Erythroblast (primary cell): Measurements from ENCODE around the gene MUC5AC.

Experiments
- DNase-seq, 2 experiments: peaks; one replicate each; lab custom pipeline; 2025; lab: John Stamatoyannopoulos, UW
- GATA1 ChIP-seq: IDR thresholded peaks from 2 replicates; pipeline ENCODE4 v1.6.1; 2011; ENCODE audit warnings: low read depth, mild to moderate bottlenecking, control low read depth, low read length, moderate library complexity
- POLR2A ChIP-seq: IDR thresholded peaks from 2 replicates; pipeline ENCODE4 v1.6.1; 2011; ENCODE audit warnings: mild to moderate bottlenecking, low read length

The MUC5AC gene

DNA sequence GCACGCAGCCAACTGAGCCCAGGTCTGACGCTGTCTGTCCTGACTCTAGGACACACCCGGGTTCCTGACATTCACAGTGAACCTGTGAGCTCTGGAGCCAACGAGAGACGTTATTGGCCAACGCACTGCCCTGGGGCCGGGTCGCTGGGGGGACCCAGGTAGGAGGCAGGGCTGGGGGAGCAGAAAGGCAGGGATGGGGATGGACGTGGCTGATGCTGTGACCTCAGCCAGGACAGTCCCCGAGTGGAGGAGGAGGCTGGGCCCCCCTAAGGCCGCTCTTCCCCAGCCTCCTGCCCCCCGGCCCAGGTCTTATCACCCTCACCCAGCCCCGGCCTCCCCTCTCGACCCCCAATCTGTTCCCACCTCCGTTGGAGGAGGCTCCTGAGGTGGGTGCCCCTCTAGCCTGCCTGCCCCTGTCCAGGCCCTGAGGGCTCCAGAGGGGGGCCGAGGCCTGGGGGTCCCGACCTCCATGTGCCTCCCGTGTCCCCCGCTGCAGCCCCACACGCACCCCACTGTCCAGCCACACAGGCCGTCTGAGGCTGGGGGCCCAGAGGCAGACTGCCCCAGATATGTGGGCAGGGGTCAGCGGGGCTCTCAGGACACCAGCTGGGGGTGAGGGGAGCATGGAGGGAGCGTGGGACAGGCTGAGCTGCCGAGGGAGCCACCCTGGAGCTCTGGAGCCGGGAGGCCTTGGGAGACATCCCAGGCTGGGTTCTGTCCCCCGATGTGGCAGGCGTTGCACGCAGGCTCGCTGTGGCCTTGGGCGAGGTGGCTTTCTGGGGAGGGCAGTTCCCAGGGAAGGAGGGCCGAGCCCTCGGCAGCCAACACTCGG, 29.2 kb upstream of the MUC5AC start:
- no peak for DNase-seq
- TF ChIP-seq POLR2A = no peak
- no peak for TF ChIP-seq GATA1

DNA sequence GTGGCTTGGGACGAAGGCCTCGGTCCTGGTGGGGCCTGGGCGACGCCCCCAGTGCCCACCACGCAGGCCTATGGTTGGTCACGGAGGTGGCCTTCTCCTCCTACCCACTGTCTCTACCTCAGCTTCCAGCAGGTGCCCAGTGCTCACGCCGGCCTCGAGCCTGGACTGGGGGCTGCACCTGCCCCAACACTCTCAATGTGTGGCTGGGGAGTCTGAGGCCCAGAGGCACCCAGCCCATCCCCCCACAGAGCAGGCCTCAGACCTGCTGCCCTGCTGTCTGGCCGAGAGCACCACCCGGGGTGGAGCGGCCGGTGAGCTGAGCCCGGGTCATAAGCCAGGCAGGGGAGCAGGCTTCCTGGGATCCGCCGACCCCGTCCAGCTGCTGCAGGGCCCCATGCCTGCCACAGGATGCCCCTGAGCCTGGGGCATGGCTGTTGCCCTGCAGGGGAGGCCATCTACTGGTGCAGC, 28.6 kb upstream of the MUC5AC start:
- TF ChIP-seq GATA1 (no peak), POLR2A (no peak)
- no peak for DNase-seq

DNA sequence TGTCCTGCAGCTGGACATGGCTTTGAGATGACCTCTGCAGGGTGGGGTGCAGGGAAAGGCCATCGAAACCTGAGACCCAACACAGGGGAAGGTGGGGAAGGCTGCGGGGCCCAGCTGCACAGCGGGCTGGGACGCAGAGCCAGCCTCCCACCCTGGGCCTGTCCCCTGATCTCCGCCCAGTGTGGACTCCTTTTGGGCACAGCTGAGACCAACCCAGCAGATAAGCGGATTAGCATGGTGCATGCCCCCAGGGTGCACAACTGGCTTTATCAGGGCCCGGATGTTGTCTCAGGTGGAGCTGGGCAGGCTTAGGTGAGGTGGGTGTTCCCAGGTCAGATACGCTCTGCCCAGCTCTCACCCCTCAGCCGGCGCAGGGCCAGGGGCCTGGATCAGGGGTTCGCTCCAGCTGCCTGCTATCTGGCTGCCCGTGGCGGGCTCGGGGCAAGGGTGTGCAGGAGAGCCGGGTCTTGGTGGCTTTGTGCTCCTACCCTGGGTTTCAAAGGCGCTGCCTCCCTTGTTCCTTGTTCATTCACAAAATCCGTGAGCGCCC, 28.1 kb upstream of the MUC5AC start:
- no peak for TF ChIP-seq POLR2A
- TF ChIP-seq GATA1 = no peak
- DNase-seq = no peak

DNA sequence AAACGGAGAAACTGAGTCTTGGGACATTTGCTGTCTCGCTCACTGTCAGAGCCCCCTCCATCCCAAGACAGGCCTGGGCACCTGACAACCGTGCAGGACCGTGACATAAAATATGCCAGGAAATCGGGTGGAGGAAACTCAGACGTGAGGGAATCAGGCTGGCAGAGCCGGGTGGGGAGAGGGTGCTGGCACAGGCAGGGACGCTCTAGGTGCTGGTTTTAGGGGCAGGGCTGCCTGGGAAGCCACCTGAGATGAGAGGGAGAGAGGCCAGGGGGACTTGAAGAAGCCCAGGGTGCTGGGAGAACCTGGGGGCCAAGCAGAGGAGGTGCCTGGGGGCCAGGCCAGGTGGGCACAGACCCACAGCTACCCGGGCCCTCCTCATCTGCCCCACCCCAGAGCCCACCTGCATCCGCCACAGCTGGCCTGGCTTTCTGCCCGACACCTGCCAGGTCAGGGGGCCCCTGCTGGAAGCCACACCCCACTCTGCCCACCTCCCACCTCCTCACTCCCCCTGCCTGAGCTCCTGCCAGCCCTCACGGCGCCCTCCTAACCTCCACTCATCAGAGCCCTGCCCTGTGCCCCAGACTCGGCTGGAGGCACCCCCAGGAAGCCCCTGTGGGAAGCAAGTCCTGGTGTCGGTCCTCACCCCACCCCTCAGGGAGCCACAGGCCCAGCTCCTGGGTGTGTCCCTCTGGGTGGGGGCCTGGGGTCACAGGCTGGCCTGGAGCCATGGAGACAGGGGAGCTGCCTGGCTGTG, 27.3 kb upstream of the MUC5AC start:
- DNase-seq = no peak
- TF ChIP-seq GATA1 (no peak), POLR2A (no peak)

DNA sequence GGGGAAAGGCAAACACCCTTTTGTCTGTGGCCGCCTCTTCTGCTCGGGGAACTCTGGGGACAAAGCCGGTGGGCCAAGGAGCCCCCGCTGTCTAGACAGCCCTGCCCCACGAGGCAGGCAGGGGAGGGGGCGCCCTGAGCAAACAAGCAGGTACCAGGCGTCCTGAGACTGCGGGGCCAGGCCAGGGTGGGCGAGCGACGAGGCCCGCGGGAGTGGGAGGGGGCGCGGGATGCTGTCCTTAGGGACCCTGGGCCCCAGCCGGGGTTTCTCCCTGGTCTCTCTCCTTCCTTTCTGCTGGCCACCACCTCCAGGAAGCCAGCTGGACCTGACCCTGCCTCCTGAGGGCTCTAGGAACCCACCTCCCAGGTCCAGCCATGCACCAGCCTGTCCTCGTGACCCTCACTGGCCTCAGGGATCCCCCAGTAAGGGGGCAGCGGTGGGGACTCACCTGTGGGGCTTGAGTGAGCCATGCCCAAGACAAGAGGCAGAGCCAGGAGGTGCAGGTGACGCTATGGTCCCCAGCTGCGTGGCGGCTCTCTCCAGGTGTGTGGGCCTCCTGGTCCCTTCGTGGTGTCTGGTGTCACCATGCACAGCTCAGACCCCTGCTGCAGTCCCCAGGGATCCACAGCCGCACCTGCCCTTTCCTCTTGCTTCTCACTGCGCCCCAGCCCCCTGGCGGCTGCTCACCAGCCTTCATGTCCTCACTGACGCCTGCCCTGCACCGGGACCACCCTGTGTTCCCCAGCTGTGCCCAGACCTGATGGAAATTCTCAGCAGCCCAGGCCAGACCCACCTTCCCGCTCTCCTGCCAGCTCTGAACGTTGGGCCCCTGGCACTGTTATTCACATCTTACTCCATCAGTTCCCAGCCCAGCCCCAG, 26.5 kb upstream of the MUC5AC start:
- TF ChIP-seq POLR2A (no peak), GATA1 (no peak)
- no peak for DNase-seq

DNA sequence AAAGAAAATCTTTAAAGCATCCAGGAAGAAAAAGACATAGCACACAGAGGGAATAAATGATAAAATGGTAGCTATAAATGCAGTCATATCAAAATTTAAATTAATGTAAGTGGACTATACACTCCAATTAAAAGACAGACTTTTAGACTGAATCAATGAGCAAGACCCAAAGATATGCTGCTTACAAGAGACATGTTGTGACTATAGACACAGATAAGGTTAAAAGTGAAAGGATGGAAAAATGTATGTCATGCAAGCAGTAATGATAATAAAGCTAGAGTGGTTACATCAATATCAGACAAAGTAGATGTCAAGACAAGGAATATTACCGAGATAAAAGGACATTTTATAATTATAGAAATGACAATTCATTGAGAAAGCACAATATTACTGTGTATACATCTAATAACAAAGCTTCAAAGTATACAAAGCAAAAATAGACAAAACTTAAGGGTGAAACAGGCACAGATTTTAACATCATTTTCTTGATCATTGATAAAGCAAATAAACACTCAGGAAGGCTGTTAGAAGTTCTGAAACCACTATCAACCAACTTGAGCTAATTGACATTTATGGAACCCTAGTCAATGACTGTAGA, 22.8 kb upstream of the MUC5AC start:
- DNase-seq = no peak
- TF ChIP-seq GATA1 (no peak), POLR2A (no peak)

DNA sequence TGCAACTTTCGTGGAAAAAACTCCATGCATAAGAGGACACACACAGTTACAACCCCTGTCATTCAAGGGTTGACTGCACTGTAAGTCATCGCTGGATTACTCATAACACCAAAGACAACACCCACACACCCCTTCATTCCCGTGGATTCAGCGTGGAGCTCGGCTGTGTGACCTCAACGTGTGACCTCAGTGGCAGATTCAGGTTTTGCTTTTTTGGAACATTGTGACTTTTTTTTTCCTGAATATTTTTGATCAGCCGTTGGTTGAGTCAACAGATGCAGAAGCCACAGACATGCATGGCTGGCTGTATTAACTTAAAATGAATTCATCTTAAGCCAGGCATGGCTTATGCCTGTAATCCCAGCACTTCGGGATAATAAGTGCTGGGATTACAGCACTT, 19.7 kb upstream of the MUC5AC start:
- DNase-seq = no peak
- TF ChIP-seq POLR2A (no peak), GATA1 (no peak)

DNA sequence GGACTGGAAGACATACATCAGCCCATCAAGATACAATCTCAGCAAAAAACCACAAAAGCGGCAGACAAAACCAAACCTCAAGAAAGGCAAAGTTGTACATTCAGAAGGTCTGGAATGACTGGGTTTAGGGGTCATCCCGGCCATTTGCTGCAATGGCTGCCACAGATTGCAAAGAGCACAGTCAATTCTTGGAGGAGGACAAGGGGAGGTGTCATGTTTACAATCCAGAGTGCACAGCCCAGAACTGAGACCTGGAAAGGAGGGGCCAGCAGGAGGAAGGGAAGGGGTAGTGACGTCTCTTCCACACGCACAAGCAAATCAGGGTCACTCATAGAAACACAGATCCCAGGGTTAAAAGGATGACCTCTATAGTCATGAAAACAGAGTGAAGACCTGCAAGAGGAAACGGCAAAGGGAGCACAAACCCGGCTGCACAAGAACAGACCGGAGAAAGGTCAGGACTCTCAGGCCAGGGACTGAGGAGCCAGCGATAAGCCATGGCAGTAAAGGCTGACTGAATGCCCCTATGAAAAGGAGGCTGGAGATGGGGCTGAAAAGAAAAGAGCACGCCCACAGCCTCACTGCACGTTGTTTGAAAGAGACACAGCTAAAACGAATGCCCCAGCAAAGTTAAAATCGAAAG, 18.2 kb upstream of the MUC5AC start:
- DNase-seq = no peak

DNA sequence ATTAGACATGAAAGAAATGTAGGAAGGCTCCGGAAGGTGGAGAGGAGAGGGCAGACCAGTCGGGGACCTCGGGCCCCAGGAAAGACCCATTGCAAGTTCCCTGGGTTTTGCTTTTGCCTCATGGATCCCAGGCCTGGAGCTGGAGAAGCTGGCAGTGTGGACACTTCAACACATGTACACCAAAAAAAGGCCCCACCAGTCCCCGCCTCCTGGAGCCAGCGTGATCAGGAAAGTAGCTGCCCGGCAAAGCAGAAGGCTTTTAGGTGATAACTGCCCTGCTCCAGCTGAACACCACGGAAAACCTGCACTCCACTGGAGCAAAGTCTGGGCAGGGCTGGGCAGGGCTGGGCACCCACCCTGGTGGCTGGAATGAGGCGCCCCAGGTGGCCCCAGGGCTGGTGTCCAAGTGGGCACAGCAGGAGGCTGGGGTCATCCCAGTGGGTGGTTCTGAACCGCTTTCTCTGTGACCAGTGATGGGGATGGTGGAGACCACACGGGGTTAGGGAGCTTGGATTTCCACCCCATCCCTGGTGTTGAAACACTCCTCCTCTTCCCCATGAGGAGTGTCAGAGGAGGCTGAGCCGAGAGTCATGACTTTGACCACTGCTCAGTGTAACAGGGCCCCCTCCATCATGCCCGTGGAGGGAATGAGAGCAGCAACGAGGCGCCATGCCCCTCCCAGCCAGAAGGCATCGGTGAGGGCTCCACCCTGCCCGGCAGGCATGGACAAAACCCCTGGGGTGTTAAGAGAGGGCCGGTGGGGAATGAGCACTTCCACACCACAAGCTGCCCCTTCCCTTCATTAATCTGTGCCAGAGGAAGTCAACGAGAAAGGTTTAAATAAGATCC, 16.9 kb upstream of the MUC5AC start:
- no peak for TF ChIP-seq POLR2A
- no peak for TF ChIP-seq GATA1
- no peak for DNase-seq

More for the DNA sequence above, 18.2 kb upstream of the MUC5AC start:
- TF ChIP-seq GATA1 = no peak

DNA sequence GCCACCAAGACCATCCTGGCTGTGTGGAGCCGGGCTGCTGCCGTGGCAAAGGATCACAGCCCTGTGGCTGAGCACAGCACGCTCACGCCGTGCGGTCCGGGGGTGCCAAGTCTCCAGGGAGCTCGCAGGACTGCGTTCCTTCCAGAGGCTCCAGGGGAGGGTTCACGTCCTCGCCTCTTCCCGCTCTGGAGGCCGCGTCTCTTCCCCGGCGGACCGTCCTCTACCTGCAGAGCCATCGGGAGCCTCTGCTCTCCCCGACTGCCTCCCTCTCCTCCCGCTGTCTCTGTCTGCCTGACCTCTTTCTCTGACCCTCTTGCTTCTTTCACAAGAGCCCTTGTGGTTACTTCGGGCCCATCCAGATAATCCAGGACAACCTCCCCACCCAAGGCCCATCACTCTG, 11.4 kb upstream of the MUC5AC start:
- no peak for TF ChIP-seq POLR2A
- TF ChIP-seq GATA1 = no peak
- no peak for DNase-seq

DNA sequence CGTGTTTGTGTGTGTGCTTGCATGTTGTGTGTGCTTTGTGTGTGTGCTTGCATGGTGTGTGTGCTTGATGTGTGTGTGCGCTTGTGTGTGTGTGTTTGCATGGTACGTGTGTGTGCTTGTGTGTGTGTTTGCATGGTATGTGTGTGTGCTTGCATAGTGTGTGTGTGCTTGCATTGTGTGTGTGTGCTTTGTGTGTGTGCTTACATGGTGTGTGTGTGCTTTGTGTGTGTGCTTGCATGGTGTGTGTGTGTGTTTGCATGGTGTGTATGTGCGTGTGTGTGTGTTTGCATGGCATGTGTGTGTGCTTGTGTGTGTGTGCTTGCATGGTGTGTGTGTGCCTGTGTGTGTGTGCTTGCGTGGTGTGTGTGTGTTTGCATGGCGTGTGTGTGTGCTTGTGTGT, 10.0 kb upstream of the MUC5AC start:
- DNase-seq = no peak
- TF ChIP-seq POLR2A = no peak
- TF ChIP-seq GATA1 = no peak
